Choroid plexus epithelial cell (primary cell): ENCODE measurements around the gene SPRR2G.
"Not testable (repeated sequence)": the region's sequence is repeated elsewhere in the genome, so short reads cannot be mapped to it uniquely, and the experiment has no call there.

Experiments used
- DNase-seq: peaks from one replicate; pipeline ENCODE4 v3.0.0-alpha.2; 2010; ENCODE audit warnings: low read depth
- H3K4me3 ChIP-seq: 2 replicates; pipeline ENCODE4 v1.5.1; 2011; ENCODE audit warnings: low read depth, mild to moderate bottlenecking, control low read depth, low read length, moderate library complexity
- TF ChIP-seq, protein P1 (sequence below): conservative IDR thresholded peaks from 2 replicates; pipeline ENCODE4 v1.5.1; 2011; ENCODE audit warnings: low read depth, mild to moderate bottlenecking, control low read depth, inconsistent platforms, low read length, moderate library complexity

Gene SPRR2G

GRCh38 chr1:153133743-153134142, 16.9 kb downstream of the SPRR2G start:
- H3K4me3 ChIP-seq: no peak overlapping the region
- TF ChIP-seq, protein P1, sequence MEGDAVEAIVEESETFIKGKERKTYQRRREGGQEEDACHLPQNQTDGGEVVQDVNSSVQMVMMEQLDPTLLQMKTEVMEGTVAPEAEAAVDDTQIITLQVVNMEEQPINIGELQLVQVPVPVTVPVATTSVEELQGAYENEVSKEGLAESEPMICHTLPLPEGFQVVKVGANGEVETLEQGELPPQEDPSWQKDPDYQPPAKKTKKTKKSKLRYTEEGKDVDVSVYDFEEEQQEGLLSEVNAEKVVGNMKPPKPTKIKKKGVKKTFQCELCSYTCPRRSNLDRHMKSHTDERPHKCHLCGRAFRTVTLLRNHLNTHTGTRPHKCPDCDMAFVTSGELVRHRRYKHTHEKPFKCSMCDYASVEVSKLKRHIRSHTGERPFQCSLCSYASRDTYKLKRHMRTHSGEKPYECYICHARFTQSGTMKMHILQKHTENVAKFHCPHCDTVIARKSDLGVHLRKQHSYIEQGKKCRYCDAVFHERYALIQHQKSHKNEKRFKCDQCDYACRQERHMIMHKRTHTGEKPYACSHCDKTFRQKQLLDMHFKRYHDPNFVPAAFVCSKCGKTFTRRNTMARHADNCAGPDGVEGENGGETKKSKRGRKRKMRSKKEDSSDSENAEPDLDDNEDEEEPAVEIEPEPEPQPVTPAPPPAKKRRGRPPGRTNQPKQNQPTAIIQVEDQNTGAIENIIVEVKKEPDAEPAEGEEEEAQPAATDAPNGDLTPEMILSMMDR: no peak

GRCh38 chr1:153133267-153133666, 17.4 kb downstream of the SPRR2G start:
- no peak overlapping the region for H3K4me3 ChIP-seq
- TF ChIP-seq, protein P1: no peak
- DNase-seq: no peak

More at GRCh38 chr1:153133743-153134142, 16.9 kb downstream of the SPRR2G start:
- DNase-seq: no peak

- not testable (repeated sequence) for DNase-seq
Observed at GRCh38 chr1:153128688-153129087, 22.0 kb downstream of the SPRR2G start.

GRCh38 chr1:153127296-153127695, 23.4 kb downstream of the SPRR2G start:
- TF ChIP-seq, protein P1: no peak
- H3K4me3 ChIP-seq: no peak overlapping the region
- DNase-seq: no peak

More at GRCh38 chr1:153128688-153129087, 22.0 kb downstream of the SPRR2G start:
- not testable (repeated sequence) for H3K4me3 ChIP-seq

GRCh38 chr1:153125536-153125935, 25.2 kb downstream of the SPRR2G start:
- TF ChIP-seq, protein P1: no peak
- H3K4me3 ChIP-seq: no peak overlapping the region
- DNase-seq: no peak

- not testable (repeated sequence) for H3K4me3 ChIP-seq, DNase-seq
Observed at GRCh38 chr1:153123793-153124192, 26.9 kb downstream of the SPRR2G start.

DNA sequence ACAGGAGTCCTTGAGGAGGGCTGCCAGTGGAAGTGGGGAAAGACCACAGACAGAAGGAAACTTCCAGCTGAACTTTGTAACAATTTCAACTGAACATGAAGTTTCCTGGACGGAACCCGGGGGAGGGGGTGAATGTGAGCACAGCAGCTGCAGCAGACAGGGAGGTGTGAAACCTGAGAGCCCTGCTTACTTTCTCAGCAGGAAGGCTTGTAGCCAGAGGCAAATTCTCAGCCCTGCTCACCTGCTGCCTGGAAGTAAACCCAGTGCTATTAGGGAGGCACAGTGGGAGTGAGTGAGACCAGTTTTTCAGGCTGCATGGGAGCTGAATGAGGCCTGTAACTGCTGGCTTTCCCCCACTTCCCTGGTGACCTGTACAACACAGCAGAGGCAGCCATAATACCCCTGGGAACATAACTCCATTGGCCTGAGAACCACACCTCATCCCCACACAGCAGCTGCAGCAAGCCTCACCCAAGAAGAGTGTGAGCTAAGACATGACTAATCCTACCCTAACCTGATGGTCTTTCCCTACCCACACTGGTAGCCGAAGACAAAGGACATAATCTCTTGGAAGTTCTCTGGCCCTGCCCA, 27.8 kb downstream of the SPRR2G start:
- no peak for DNase-seq
- no peak overlapping the region for H3K4me3 ChIP-seq
- TF ChIP-seq, protein P1: no peak

DNA sequence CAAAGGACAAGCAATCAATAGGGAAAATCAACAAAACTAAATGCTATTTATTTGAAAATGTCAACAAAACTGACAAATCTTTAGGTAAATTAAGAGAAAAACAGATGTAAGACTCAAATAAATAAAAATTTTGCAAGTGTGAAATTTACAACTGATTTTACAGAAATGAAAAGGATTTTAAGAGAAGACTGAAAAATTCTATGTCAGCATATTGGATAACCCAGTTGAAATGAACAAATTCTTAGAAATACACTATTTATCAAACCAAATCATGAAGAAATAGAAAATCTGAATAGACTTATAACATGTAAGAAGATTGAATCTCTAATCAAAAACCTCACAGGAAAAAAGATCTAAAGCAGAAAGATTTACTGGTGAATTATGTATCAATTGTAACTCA, 29.7 kb downstream of the SPRR2G start:
- no peak overlapping the region for H3K4me3 ChIP-seq
- TF ChIP-seq, protein P1: no peak
- DNase-seq: no peak
